GM18858 (cell line): ENCODE data around the gene AFAP1.

ENCODE experiments used
- ATAC-seq: cut with Tn5 transposase; IDR thresholded peaks from one replicate; pipeline ENCODE4 v1.9.1; 2021; ENCODE audit not compliant: unreplicated experiment

AFAP1 gene

DNA sequence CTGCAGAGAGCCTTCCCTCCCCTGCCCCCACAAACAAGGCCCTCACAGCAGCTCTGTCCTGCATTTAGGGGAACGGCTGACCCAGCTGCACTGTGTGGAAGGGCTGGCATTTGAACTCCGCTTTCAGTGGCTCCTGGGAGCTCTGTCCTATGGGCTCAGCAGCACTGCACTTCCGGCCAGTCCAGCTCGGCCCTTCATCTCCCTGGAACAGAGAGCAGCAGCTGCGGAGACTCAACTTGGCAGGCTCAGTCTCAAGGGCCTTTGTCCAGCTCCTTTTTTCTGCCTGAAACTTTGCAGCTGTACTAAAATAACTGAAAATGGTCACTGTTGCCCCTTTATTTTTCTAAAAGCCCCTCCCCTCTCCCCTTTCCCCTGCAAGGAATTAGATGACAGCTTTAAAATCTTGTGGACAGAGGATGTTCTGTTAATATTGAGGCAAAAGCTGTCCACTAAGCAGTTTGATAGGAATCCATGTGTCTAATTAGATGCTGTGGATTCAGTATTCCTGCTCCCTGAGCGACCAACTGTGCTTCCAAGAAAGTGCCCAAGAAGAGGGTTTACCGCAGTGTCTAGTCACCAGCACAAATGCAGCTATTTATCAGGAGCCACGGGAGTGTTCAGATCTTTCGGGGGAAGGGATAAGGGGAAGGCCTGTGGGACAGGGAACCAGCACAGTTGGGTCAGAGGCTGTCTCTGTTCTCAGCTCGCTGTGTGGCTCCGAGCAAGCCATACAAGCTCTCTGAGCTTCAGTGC, 133.1 kb downstream of the AFAP1 start:
- no peak for ATAC-seq

DNA sequence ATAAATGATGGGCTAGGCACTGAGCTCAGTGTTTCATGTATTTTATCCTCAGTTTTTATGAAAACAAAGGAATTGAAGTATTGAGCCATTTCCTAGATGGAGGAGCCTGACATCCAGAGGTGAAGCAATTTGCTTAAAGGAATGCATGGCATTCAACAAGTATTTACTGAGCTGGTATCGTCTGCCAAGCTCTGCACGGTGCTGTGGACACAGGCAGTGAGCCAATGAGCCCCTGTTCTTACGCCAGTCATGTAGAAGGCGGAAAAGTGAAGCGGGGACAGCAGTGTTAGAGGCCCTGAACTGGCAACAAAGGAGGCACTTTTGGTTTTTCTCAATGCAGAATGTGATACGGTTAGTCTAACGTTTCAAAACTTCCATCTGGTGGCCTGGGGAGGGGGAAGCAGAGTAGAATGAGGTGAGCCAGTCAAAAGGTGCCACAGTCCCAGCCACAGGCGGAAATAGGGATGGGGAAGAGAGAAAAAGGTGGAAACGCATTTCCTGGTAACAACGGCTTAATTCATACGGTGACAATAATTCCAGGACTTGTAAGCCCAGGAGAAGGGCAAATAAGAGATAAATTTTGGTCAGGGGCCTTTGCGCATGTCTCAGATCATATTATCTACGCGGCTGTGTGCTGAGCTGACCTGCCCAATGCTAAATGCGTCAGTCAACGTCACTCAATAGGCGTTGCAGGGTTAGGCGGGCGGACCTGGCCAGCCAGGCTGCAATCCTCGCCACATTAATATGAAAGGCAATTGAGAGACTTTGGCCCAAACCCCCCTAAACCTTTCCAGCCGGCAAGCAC, 133.9 kb downstream of the AFAP1 start:
- ATAC-seq: no peak

DNA sequence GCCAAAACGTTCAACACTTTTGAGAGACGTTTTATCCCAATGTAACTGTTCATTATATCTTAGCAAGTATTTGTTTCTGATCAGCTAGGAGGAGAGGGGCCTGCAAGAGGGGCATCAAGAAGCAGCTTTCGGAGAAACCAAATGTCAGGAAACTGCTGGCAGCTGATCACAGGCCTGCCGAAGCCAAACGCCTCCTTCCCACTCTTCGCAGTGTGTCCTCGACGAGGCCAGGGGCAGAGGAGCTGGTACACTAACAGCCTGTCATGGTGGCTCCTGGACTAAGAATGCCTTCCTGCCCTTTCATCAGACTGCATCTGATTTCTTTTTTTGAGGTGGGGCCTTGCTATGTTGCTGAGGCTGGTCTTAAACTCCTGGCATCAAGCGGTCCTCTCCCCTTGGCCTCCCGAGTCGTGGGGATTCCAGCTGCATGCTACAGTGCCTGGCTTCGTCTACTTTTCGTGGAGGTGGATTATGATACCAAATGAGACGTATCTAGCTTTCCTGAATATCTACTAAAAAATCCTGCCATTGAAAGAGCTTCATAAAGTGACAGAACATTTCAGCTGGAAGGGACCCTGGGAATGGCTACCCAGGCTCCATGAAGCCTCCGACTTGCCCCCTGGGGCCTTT, 134.8 kb downstream of the AFAP1 start:
- ATAC-seq: no peak

DNA sequence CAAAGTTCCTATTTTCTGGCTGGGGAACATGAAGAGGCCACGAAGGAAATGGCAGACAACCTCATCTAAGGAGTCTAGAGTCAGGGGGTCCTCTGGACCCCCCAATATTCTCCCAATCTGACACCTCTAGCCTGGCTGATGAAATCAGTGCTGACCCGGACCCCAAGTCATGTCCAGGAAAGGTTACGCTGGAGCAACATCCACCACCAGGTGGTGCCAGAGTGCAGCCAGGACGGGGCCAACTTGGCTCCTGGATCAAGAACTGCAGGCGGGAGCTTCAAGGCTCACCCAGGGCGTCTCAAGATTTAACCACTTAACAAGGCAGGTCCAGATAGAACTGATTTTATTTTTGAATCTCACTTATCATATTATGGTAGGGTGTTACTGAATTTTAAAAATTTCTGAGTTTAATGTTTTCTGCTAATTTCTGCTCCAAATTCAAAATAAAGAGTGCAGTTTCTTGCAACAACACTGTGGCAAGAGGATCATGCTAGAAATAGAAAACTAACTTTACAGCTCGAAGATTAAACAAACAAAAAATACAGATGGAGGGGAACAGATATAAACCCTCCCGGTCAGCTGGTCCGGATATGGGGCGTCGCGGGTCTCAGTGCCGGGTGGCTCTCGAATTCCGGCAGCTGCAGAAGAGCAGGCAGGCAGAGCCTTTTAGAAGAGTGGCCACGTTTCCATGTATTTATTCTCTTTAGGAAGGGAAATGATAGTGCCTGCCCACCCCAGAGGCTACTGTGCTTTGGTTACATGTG, 135.5 kb downstream of the AFAP1 start:
- no peak for ATAC-seq

DNA sequence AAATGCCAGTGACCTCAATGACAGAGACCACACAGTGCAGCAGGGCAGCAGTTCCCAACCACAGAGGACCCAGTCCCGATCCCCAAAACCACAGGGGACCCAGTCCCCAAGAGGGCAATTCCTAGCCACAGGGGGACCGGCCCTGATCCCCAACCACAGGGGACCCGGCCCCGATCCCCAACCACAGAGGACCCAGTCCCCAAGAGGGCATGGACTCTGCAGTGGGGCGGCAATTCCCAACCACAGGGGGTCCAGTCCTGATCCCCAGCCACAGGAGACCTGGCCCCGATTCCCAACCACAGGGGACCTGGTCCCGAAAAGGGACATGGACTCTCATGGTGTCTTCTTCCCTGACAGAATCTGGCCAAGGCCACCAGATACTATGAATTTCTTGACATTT, 136.3 kb downstream of the AFAP1 start:
- no peak for ATAC-seq

DNA sequence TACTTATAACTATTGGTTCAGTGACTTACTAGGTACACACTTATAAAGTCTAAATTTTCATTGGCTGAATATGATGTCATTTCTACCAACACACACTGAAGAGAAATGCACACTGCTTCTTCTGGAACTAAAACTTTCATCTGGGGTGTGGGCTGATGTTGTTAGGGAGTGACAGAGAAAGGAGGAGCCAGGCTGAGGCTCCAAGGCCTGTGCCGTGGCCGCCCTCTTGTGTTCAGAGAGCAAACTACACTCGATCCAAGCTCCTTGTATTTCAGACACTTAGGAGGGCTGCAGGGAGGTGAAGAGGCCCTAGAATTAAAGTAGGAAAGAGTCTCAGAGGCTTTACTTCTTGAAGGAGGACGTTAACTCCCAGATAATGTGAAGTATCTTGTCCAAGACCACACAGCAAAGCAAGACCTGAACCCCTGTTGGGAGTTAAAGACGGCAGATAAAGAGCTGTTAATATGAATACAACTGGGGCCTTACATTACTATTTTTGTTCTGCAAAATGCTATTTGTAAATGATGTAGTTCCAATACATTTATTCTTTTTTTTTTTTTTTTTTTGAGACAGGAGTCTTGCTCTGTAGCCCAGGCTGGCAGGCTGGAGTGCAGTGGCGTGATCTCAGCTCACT, 137.5 kb downstream of the AFAP1 start:
- peak; percentile 76 for ATAC-seq

DNA sequence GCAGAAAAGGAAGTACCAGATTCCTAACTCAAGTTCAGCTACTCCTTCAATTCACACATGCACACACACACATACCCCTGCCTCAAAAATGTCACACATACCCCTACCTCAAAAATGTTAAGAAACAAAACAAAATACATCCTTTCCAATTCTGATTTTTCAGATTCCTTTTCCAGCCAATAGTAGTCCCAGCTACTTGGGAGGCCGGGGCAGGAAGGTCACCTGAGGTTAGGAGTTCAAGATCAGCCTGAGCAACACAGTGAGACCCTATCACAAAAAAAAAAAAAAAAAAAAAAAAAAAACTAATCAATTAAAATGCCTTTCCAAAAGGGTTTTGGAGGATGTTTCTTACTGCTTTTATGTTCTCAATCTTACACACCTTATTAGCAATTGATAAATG, 138.0 kb downstream of the AFAP1 start:
- no peak for ATAC-seq

DNA sequence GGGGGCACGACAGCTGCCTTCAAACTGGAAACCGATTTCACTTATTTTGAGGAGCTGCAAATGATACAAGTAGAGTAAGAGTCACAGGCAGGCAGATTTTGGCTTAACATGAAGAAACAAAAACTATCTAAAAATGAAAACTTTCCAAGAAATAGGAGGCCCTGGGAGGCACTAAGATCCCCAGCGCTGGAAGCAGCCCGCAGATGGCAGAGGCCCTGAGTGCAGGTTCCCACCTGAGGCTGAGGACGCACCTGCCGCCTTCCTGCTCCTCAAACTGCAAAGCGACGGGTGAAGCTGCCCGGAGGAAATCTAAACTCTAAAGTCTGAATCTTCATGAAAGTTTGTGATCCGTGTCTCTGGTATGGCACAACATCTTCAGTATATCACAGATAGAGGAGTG, 138.7 kb downstream of the AFAP1 start:
- no peak for ATAC-seq

DNA sequence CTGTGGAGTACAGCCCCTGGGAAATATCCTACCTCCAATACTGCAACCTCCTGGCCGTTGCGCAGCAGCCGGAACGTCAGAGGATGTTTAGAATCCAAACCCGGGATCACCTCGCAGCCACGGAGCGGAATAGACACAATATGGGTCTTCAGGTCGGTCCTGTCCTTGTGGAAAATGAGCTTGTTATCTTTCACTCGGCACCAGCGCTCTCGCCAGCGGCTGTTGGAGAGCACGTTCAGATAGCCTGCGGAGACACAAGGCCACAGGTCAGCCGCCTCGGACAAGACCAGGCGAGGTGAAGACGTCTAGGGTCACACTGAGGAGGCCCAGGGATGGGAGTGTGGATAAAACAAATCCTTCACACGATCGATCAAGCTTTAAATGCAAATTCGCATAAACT, 139.3 kb downstream of the AFAP1 start:
- ATAC-seq: no peak

DNA sequence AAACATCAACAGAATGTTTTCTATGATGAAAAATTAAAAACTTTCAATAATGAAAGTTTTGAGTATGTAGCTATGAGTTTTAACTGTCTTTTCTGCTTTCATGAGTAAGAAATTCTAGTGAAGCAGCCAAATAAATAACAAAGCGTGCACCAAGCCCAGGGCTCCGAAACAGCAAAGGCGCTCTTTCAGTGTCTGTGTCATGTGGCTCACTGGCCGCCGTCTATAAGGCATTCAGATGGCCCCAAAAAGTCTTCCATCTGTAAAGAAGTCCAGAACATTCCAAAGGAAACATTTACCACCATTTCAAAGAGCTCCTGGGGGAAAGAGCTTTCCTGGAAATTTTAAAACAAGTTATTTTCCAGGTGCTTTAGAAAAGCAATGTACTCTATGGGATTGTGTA, 139.9 kb downstream of the AFAP1 start:
- no peak for ATAC-seq

DNA sequence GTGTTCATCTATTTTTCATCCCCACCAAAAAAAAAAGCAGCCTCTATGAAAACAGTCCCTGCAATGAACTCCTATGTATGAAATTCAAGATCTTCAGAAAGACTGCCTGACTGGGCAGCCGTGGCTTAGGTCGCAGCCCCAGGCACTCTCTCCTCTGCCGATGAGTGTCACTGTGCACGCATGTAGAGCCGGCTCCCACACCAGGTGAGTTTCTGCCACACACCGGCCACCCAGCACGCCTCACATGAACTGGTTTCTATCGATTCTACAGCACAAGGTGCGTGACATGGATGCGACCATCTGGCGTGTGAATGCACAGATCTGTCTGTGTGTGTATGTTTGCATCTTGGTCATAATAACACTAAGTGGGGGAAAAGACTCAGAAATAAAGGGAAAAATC, 140.4 kb downstream of the AFAP1 start:
- ATAC-seq: no peak

DNA sequence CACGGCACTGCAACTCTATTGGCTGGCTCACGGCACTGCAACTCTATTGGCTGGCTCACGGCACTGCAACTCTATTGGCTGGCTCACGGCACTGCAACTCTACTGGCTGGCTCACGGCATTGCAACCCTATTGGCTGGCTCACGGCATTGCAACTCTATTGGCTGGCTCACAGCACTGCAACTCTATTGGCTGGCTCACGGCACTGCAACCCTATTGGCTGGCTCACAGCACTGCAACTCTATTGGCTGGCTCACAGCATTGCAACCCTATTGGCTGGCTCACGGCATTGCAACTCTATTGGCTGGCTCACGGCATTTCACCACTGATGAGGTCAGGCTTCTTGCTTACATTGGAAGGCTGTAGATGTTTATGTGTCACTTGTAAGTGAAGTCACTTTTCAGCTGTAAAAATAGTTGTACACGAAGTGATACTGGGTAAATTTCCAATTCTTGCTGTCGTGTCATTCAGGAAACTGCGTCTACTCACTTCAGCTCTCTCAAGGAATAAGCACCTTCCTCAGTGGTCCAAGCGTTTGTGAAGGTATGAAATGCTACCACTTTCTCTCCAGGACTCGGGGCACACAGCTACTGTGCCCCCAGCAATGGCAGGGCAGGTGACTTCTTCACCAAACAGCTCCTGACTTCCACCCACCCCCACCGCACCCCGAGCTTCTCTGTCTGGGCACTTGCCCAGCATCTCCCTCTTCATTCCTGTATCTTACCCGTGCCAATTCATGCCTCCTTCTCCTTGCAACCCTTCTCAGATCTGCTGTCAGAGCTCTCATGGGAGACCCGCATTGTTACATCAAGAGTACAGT, 141.3 kb downstream of the AFAP1 start:
- ATAC-seq: no peak

DNA sequence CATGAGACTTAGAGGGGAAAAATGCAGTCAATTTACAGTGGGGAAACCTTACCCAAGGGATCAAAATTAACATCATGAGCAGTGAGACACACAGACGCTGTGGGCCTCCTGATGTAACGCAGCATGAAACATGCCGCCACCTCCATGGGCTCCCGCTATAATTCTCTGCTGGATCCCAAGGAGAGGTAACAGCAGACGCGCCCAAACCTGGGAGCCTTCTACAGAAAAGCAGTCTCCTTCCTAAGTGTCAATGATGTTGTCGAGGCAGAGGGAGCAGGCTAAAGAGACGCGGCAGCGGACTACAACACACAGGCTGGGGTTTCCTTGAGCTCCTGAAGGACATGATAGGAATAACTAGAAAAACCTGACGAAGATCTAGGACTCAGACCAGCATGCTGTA, 142.3 kb downstream of the AFAP1 start:
- ATAC-seq: no peak

DNA sequence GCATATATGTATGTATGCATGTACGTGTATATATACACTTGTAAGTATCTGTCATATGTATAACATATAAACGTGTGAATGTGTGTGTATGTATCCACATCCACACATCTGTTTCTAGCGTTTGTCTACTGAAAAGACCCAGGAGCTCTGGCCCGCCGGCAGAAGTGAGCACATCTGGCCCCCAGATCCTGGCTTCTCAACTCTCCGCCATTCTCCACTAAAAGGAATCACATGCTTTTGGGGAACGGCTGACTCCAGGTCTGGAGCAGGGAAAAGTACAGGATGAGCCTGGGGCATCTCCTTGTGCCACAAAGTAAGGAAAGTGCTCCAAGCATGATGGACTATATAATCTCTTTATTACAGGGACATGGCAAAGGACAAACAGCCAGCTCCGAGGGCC, 143.7 kb downstream of the AFAP1 start:
- ATAC-seq: no peak

DNA sequence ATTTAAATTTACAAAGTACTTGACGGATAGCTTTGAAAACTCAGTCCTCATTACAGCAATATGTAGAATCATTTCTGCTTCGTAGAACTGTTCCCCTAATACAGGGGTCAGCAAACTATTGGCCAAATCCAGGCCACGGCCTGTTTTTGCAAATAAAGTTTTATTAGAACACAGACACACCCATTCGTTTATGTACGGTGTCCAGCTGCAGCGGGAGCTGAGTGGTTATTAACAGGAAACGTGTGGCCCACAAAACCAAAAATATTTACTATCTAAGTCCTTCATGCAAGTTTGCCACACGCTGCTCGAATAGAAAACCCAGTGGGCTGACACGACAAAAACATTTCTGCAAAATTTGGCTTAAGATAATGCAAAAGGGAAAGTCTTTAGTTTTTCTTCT, 146.5 kb downstream of the AFAP1 start:
- ATAC-seq: no peak

DNA sequence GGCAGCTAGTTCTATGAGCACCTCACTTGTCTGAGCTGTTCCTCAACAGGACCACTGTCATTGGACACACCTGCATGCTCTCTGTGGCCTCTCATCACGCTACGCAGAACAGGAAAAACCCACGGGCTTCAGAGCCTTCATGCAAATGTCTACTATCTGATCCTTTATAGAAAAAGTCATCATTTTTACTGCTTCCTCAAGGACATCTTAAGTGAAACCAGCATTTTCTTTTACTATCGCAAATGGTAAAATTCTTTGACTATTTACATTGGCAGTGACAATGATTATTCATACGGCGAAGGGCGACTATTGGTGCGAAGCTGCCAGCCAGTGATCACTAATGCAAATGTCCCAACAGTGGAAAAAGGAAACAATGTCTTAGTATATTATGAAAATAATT, 147.0 kb downstream of the AFAP1 start:
- peak; percentile 91 for ATAC-seq

DNA sequence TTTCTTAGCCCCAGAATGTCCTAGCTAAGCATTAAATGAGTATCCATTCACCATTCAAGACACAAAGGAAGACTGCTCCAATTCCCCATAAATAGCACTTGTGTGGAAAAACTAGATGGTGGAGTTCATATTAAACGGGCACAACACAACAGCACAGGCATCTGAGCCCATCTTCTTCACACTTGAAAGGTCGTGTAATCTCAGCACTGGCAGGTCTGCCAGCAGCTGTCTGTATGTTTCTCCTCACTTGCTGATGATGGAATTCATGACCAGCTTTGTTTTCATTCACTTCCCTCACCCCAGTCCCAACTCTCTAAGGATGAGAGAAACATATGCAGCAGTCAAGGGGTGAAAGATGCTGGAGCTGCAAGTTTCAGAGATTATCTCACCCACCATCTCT, 148.7 kb downstream of the AFAP1 start:
- no peak for ATAC-seq

DNA sequence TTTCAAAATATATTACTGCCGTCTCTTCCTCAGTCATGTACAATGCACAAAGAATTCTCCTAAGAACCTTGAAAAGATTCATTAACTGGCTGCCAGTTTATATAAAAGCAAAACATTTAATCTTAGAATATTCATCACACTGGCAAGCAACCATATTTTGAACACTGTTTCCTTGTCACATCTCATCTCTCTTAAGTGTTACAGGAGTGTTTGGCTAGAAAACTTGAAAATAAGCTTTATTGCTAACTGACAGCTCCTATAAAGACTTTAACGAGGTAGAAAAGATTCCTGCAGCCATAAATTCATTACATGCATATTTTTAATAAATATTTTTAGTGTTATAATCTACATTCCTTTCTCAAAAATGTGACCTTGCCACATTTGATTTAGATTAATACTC, 149.6 kb downstream of the AFAP1 start:
- ATAC-seq: no peak

DNA sequence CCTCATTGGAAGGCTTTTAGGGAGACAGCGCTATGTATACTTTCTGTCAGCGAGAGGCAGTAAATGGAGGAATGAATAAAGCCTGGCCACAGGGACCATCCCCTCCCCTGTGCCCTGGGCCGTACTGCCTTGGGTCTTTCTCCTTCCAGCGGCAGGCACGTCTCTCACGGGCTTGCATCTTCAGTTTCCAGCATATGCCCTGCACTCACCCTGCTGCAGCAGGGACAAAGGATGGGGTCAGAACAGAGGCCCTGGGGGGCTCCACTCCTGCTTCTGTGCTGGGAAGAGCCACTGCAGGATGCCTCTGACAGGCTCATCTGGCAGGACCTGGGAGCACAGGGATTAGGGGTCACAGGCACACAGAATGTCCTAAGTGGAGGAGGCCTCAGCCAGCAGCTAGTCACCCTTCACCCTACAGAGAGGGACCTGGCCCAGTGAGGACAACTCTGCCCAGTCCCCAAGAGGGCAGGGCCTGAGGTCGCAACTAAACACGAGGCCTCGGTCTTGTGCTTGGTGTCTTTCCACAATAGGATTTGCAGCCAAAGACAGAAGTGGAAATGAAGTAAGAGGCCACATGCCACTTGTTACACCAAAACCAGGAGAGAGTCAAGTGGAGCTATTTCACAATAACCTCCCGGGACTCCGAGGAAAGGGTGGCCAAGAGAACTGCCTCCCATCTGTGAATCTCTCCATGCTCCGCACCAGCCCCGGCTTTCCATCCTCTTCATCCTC, 150.8 kb downstream of the AFAP1 start:
- no peak for ATAC-seq
